ENCODE data around the gene ARMH3. TPM values are rescaled to one million over a fixed set of nuclear protein-coding genes. Genes with fewer than 3 reads are reported as not detected.

ARMH3 gene
- total RNA-seq, 1 experiment from 2014 or later, result 9.7 TPM

GRCh38 chr10:102066399-102067088 lies 10.6 kb upstream of the ARMH3 start:
- ATAC-seq (no peak), DNase-seq (no peak)
- no peaks in the 10 kb centered on the region for H3K9me2 ChIP-seq (replicated peaks; ENCODE audit: low read length)
- no peak overlapping the region for H2AFZ ChIP-seq (ENCODE audit: low read length)
- ChIA-PET POLR2A (ENCODE audit: unreplicated experiment) (interaction anchor here (0.6 kb wide), 2 partner anchors 11 to 208 kb away, joined by 4 read pairs; no protein-coding TSS in a partner anchor), CTCF (no interaction called here)
- H3K9me3 ChIP-seq (ENCODE audit: low read length), result no peaks in the 10 kb centered on the region
- peaks cover 36% of the 10 kb centered on the region for H3K79me2 ChIP-seq (ENCODE audit: low read length)
- H3K36me3 ChIP-seq (ENCODE audit: low read depth, low read length), result no peaks in the 10 kb centered on the region
- BruUV-seq (replicated peaks), result TSS peak; percentile 55
- intact Hi-C loops (cut with micrococcal nuclease), result loop anchor here (2.0 kb wide), 1 partner anchor 46 kb away; no protein-coding TSS in a partner anchor
- H3K9ac ChIP-seq (ENCODE audit: low read length), result peak overlapping the region; percentile 96
- no peaks in the 10 kb centered on the region for H3K27me3 ChIP-seq (ENCODE audit: low read length)
- no peaks in the 10 kb centered on the region for H3F3A ChIP-seq (ENCODE audit: low read length, unreplicated experiment)
- no peak for TF ChIP-seq EZH2phosphoT487 (IDR thresholded peaks at IDR 0.05; ENCODE audit: borderline replicate concordance, low read length)
- TF ChIP-seq CTCF (conservative IDR thresholded peaks at IDR 0.05; ENCODE audit: low read depth, low read length), result no peak
- no peak for TF ChIP-seq EZH2 (IDR thresholded peaks at IDR 0.05; ENCODE audit: low read length, unreplicated experiment)
- peak overlapping the region; percentile 84 for H3K4me3 ChIP-seq (ENCODE audit: low read length)
- H4K20me1 ChIP-seq (ENCODE audit: low read length), result no peaks in the 10 kb centered on the region
- peak overlapping the region; percentile 99 for H3K4me2 ChIP-seq (ENCODE audit: low read length)
- H3K4me1 ChIP-seq (ENCODE audit: insufficient read depth, low read length), result peaks cover 10% of the 10 kb centered on the region; the same call in 1 of the 2 replicates
- H3K27ac ChIP-seq (ENCODE audit: low read length), result no peak overlapping the region

- no peaks in the 10 kb centered on the region for H4K20me1 ChIP-seq (ENCODE audit: low read length)
- H3K4me1 ChIP-seq (ENCODE audit: insufficient read depth, low read length), result peaks cover 10% of the 10 kb centered on the region; the same call in 1 of the 2 replicates
- ATAC-seq (peak; percentile 40), DNase-seq (no peak)
- H3K27me3 ChIP-seq (ENCODE audit: low read length), result no peaks in the 10 kb centered on the region
- BruUV-seq (replicated peaks), result no TSS peak
- peak overlapping the region; percentile 96 for H3K9ac ChIP-seq (ENCODE audit: low read length)
- H3K4me2 ChIP-seq (ENCODE audit: low read length), result peak overlapping the region; percentile 99
- peak overlapping the region; percentile 84 for H3K4me3 ChIP-seq (ENCODE audit: low read length)
- no peak for TF ChIP-seq CTCF (conservative IDR thresholded peaks at IDR 0.05; ENCODE audit: low read depth, low read length)
- no peak for TF ChIP-seq EZH2 (IDR thresholded peaks at IDR 0.05; ENCODE audit: low read length, unreplicated experiment)
- no peak for TF ChIP-seq EZH2phosphoT487 (IDR thresholded peaks at IDR 0.05; ENCODE audit: borderline replicate concordance, low read length)
- intact Hi-C loops (cut with micrococcal nuclease), result loop anchor here (2.0 kb wide), 1 partner anchor 47 kb away; no protein-coding TSS in a partner anchor
- H3K27ac ChIP-seq (ENCODE audit: low read length), result peak overlapping the region; percentile 32; the same call in 1 of the 2 replicates
- ChIA-PET CTCF (no interaction called here), POLR2A (ENCODE audit: unreplicated experiment) (interaction anchor here (0.6 kb wide), 2 partner anchors 10 to 57 kb away, joined by 3 to 4 read pairs; no protein-coding TSS in a partner anchor)
- peak overlapping the region; percentile 69 for H2AFZ ChIP-seq (ENCODE audit: low read length)
- peaks cover 36% of the 10 kb centered on the region for H3K79me2 ChIP-seq (ENCODE audit: low read length)
- H3F3A ChIP-seq (ENCODE audit: low read length, unreplicated experiment), result no peaks in the 10 kb centered on the region
- no peaks in the 10 kb centered on the region for H3K36me3 ChIP-seq (ENCODE audit: low read depth, low read length)
- no peaks in the 10 kb centered on the region for H3K9me2 ChIP-seq (replicated peaks; ENCODE audit: low read length)
- no peaks in the 10 kb centered on the region for H3K9me3 ChIP-seq (ENCODE audit: low read length)
Observed at GRCh38 chr10:102065561-102066398, 9.8 kb upstream of the ARMH3 start.

Measured in PC-3 (cell line).